T-helper 22 cell (primary cell): ENCODE measurements around the gene LINGO1.

Experiments used
- DNase-seq: peaks from one replicate; pipeline ENCODE4 v3.0.0-alpha.2; 2020; ENCODE audit warnings: low read depth

LINGO1 gene

DNA sequence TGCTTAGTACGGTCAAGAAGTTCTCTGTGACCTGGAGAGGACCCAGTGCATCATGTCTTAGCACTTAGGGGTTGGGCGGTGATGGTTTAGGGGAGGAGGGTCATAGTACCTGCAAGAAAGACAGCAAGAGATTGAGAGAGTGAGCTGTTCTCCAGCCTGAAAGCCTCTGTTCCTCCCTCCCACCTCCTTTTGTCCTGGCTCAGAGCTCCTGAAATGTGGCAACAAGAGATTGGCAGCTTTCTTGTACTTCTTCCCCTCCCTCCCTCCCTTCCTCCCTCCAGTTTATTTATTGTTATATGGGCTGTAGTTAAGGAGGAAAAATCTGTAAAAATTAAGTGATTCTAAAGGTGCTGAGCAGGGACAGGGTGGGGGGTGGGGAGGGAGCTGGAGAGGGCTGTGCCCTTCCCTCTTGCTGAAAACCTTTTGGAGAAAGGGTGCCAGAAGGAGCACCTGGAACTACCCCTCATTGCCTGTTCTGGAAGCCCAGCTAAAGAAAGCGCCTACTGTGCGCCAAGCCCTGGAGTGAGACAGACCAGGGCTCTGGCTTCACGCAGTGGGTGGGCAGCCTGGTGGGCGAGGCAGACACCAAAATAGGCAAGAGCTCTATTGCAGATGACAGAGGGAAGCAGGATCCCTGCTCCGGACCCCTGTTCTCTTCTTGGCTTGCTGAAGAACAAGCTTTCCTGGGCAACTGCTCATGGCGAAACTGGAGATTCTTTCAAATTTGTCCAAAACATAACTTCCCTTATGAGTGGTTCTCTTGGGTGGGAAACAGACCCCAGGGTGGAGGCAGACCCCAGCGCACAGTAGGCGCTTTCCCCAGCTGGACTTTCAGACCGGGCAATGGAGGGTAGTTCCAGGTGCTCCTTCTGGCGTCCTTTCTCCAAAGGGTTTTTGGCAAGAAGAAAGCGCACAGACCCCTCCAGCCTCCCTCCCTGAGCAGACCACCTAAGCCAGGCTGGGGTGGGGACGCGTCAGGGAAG, 35.6 kb downstream of the LINGO1 start:
- DNase-seq, result no peak

GRCh38 chr15:77595231-77595630, 37.5 kb downstream of the LINGO1 start:
- no peak for DNase-seq

DNA sequence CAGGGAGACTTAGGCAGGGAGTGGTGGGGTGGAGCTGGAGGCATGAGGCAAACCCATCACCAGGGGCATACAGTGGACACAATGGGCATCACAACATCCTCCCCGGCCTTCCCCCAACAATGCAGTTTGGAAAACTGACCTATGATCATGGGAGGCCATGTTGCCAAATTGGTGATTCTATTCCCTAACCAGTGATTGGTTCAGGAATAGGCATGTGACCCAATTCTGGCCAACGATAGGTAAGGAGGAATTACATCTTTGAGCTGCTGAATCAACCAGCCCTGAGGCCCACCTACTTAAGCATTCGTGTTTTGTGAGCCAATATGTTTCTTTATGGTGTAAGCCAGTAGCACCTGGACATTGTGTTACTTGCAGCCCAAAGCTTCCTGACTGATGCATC, 40.0 kb downstream of the LINGO1 start:
- no peak for DNase-seq

- no peak for DNase-seq
Observed at GRCh38 chr15:77591968-77592613, 40.6 kb downstream of the LINGO1 start.

GRCh38 chr15:77589839-77590238, 42.9 kb downstream of the LINGO1 start:
- DNase-seq, result no peak

DNA sequence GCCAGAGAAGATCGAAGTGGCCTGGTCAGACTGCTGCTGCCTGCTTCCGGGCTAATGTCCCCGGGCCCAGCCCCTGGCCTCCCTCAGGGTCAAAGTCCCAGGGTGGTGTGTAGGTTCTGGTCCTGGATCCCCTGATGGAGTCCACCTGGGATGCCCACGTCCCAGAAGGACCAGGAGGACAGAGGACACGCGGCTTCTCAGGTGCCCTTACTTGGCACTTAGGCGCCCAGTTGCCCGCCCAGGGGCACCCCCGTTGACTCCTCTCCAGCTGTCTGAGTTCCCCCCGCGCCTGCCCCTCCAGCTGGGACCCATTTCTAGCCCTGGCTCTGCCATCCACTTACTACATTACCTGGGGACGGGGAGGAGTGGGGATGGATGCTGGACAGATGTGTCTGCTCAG, 44.6 kb downstream of the LINGO1 start:
- no peak for DNase-seq

DNA sequence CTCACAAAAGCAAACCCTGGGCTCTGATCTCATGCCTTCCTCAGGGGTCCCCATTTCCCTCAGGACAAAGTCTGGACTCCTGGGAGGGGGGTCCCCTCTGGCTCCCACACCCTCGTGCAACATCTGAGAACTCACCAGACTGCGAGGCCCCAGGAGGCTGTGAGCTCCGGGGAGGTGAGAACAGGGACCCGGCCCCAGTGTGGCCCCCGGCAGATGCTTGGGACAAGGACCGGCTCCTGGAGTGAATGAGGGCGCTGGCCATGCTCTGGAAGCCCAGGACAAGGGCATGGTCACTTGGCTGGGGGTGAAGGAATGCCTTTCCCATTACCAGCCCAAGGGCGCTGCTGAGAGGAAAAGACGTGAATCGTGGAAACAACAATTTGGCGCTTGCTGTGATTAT, 48.0 kb downstream of the LINGO1 start:
- no peak for DNase-seq

DNA sequence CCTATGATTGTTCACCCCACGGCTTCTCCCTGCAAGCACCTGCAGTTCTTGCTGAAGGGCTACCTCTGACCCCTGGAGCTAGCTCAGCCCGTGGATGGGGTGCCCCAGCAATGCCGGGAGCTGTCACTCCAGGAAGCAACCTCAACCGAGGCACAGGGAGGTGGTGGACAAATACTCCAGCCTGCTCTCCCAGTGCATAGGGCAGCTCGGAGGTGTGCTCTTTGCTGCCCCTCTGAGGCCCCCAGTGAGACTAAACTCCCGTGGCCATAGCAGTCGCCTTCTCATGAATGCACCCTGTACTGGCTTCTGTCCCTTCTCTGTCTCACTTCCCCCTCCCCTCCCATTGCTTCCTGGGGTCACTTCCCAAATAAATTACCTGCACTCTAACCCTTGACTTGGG, 48.5 kb downstream of the LINGO1 start:
- DNase-seq, result no peak

- no peak for DNase-seq
Observed at GRCh38 chr15:77582763-77583162, 49.9 kb downstream of the LINGO1 start.

- DNase-seq, result no peak
Observed at GRCh38 chr15:77581896-77582569, 50.7 kb downstream of the LINGO1 start.

DNA sequence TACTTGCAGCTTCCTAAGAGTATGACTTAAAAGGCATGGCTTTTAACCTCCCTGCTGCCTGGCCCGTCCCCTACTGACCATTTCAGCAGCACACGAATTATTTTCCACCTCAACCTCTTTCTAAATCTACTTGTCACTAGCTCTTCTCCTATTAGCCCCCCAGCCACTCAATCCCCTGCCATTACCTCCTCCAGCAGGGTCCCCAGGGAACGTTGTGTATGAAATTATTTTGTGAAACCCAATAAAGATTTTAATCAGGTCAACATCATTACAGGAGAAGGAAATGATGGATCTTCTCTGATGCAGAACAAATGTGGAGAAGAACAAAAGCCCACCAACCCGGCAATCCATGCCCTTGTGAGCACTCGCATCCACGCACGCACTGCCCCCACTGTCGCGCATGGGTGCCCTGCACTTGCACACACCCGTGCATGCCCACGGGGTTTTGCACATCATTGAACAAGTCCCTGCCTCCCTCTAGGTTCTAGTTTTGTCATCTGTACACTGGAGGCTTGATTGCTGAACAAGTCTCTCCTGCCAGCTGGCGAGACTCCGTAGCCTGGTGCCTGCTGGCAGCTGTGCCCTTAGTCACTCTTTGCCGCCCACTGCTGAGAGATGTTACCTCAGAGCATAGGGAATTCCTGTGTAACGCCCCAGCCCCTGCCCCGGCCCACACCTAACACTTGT, 51.6 kb downstream of the LINGO1 start:
- no peak for DNase-seq

- DNase-seq, result no peak
Observed at GRCh38 chr15:77579498-77580188, 53.1 kb downstream of the LINGO1 start.

- DNase-seq, result no peak
Observed at GRCh38 chr15:77578641-77579372, 53.9 kb downstream of the LINGO1 start.

- no peak for DNase-seq
Observed at GRCh38 chr15:77577366-77577950, 55.3 kb downstream of the LINGO1 start.

DNA sequence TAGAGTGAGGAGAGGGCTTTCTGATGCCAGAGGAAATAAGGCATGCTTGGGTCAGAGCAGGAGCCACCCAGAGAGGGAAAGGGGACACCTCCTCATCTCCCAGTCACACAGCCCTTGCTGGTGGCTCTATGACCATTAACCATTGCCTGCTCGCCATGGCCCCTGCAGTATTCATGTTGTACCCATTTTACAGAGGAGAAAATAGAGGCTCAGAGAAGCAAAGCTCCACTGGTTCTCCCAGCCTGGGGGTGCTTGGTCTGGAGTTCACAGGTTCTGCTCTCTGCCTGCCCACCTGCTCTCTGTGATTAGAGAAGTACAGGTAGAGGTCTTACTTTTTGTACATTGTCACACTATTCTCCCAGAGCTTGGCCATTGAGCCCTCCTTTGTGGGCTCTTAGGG, 56.2 kb downstream of the LINGO1 start:
- DNase-seq, result no peak

- no peak for DNase-seq
Observed at GRCh38 chr15:77575203-77575934, 57.3 kb downstream of the LINGO1 start.

DNA sequence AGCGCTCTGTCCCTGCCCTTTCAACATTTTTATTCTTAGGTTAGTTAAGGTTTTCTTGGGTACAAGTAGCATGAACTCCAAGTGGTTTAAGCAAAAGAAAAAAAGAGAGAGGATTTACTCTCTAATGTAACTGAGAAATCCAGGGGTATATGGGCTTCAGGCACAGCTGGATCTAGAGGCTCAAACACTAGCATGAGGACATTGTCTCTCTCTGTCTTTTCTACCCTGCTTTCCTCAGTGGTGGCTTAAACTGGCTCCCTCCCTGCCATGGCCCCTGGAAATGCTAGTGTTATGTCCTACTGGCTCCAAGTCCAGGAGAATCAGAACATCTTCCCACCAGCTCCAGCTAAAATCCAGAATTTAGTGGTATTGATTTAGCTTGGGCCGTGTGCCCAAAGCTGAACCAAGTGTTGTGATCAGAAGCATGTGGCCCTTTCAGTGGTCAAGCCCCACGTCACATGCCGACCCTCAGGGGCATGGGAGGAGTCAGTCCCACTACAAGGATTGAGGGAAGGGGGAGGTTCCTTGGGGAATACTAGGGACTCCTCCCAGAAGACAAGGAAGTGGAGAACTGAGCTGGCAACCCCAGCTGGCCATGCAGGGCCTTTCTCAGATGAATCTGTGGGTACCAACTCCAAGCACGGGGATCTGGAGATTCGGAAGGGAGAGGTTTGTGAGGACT, 58.0 kb downstream of the LINGO1 start:
- DNase-seq, result no peak

DNA sequence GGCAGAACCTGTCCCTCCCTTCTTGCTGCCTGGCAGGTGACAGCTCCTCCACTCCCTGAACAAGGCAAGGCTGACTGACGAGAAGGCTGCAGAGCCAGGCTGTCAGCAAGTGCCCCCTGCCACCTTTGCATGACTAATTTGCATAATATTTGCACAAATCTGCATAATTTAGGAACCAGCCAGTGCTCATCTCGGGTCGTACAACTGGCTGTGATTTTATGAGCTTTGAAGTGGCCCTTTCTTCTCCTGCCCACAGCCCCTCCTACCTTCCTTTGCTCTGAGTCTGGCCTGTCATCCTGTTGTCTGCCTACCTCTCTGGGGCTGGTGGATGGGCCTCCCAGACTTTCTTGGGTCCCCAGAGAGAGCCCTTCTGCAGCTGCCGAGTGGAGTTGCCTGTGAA, 58.9 kb downstream of the LINGO1 start:
- no peak for DNase-seq

GRCh38 chr15:77572186-77572585, 60.5 kb downstream of the LINGO1 start:
- no peak for DNase-seq
